Activated T-cell treated with anti-CD3 and anti-CD28 coated beads, Interleukin-2, amount 50 U/mL, for 1 hour (primary cell): Measurements from ENCODE around the gene SLC25A11.

Source experiments
- DNase-seq: peaks from one replicate; pipeline ENCODE4 v3.0.0-alpha.2; 2020

Gene SLC25A11

DNA sequence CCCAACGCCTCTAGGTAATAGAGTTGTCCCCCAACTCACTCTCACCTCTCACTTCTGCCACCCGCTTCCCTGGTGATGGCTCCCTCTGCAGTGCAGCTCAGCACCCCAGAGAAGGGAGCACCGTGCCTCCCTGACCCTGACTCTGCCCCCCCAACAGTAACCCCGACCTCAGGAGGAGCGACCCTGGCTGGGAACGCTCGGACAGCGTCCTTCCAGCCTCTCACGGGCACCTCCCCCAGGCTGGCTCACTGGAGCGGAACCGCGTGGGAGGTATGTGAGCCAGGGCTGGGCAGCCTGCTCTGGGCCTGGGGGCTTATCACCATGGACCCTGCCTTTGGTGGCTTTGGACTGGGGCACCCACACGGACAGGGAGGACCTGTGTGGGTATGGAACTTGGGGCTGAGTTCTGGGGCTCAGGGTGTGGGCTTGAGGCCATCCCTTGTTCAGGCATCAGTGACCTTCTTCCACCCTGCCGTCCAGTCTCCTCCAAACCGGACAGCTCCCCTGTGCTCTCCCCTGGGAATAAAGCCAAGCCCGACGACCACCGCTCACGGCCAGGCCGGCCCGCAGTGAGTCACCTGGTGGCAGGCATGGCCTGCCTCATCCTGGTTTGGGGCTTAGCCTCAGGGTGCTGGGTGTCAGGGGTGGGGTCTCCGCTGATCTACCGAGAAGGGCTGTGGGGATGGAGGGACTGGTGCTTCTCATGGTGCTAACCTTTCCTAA, 47.2 kb downstream of the SLC25A11 start:
- no peak for DNase-seq

DNA sequence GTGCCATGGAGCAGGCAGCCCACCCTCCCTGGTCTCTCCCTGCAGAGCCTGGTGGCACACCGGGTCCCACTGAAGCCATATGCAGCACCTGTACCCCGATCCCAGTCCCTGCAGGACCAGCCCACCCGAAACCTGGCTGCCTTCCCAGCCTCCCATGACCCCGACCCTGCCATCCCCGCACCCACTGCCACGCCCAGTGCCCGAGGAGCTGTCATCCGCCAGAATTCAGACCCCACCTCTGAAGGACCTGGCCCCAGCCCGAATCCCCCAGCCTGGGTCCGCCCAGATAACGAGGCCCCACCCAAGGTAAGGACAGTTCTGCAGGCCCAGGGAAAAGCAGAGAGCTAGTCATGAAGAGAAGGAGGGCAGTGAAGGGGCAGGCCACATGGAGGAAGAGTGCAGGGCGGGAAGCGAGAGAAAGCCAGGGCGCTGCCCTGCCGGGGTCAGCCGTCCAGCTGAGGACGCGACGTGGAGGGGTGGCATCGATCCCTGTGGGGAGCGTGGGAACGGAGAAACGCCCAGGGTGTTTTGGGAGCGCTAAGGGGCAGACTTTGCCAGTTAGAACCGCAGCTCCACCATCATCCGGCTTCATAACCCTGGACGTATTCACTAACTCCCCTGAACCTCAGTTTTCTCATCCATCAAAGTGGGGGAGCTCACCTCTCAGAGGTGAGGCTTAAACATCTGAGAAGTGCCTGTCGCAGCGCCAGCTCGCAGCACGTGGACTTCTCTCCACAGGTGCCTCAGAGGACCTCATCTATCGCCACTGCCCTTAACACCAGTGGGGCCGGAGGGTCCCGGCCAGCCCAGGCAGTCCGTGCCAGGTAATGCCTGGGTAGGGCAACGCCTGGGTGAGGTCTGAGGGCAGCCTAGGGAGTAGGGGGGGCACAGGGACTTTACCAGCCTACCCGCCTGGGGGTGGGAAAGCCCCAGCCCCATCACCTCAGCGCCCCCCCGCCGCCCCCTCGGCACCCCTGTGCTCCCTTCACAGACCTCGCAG, 48.1 kb downstream of the SLC25A11 start:
- no peak for DNase-seq

DNA sequence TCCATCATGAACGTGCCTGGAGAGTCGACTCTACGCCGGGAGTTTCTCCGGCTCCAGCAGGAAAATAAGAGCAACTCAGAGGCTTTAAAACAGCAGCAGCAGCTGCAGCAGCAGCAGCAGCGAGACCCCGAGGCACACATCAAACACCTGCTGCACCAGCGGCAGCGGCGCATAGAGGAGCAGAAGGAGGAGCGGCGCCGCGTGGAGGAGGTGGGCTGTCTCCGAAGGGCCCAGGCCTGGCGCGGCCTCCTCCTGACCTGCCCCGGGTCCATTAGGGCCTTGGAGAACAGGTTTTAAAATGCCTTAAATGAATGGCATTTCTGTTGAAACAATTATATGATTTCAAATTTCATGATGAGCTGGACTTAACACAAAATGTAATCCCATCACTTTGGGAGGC, 52.3 kb downstream of the SLC25A11 start:
- no peak for DNase-seq
